SU-DHL-6 (cell line): ENCODE results near the gene SCCPDH.

Experiments used
- H2AFZ ChIP-seq: fragments of 200-600 bp; sonication (generic); 2 replicates; pipeline ENCODE4 v1.6.1; 2014; ENCODE audit warnings: low read depth, mild to moderate bottlenecking, moderate library complexity, mixed read lengths, antibody characterized with exemption, low read length; ENCODE audit not compliant: severe bottlenecking
- H3F3A ChIP-seq: fragments of 200-600 bp; shearing (Covaris generic); 2 replicates; pipeline ENCODE4 v1.6.0; 2016; ENCODE audit warnings: antibody characterized with exemption, mild to moderate bottlenecking; ENCODE audit not compliant: insufficient read depth
- H3K27ac ChIP-seq: fragments of 200-600 bp; sonication (generic); 2 replicates; pipeline ENCODE4 v1.5.1; 2016; ENCODE audit warnings: low read depth, mild to moderate bottlenecking, low read length, moderate library complexity, mixed read lengths
- H3K27me3 ChIP-seq: fragments of 200-600 bp; sonication (generic), shearing (Covaris generic); 2 replicates; pipeline ENCODE4 v1.6.0; 2014; ENCODE audit warnings: mild to moderate bottlenecking, low read length
- H3K36me3 ChIP-seq: fragments of 200-600 bp; sonication (generic); 2 replicates; pipeline ENCODE4 v1.6.1; 2014; ENCODE audit warnings: mild to moderate bottlenecking, low read length, mixed read lengths
- H3K4me2 ChIP-seq: fragments of 300-600, 200-600 bp; shearing (Covaris generic), sonication (generic); 2 replicates; pipeline ENCODE4 v1.6.0; 2014; ENCODE audit warnings: low read length, low read depth, mild to moderate bottlenecking; ENCODE audit not compliant: poor library complexity, severe bottlenecking
- H3K4me3 ChIP-seq: fragments of 200-600 bp; sonication (generic); 2 replicates; pipeline ENCODE4 v1.5.1; 2014; ENCODE audit warnings: antibody characterized with exemption, low read length, mild to moderate bottlenecking, mixed read lengths; ENCODE audit not compliant: insufficient read depth, poor library complexity, severe bottlenecking
- H3K79me2 ChIP-seq: fragments of 200-600 bp; sonication (generic); 2 replicates; pipeline ENCODE4 v1.6.1; 2014; ENCODE audit warnings: mild to moderate bottlenecking, low read length, moderate library complexity; ENCODE audit not compliant: insufficient read depth
- H3K9ac ChIP-seq: fragments of 200-600 bp; sonication (generic); 2 replicates; pipeline ENCODE4 v1.7.0; 2014; ENCODE audit warnings: mild to moderate bottlenecking, low read length
- H3K9me2 ChIP-seq: fragments of 200-600 bp; sonication (generic); replicated peaks from 2 replicates; pipeline ENCODE4 v1.6.1; 2014; ENCODE audit warnings: low read length; ENCODE audit not compliant: insufficient read depth
- H3K9me3 ChIP-seq: fragments of 200-600 bp; sonication (generic); 2 replicates; pipeline ENCODE4 v1.6.1; 2014; ENCODE audit warnings: low read length, mixed read lengths; ENCODE audit not compliant: insufficient read depth
- H4K20me1 ChIP-seq: fragments of 200-600 bp; sonication (generic); 2 replicates; pipeline ENCODE4 v1.6.1; 2014; ENCODE audit warnings: low read depth, mild to moderate bottlenecking, antibody characterized with exemption, low read length, moderate library complexity, mixed read lengths
- EZH2phosphoT487 ChIP-seq: fragments of 200-600 bp; sonication (generic), shearing (Covaris generic); conservative IDR thresholded peaks from 2 replicates; pipeline ENCODE4 v1.6.1; 2018; ENCODE audit warnings: mild to moderate bottlenecking, antibody characterized with exemption, low read length, moderate library complexity, mixed read lengths
- TF ChIP-seq, protein P1 (sequence below): fragments of 200-600 bp; sonication (generic); IDR thresholded peaks from one replicate; pipeline ENCODE4 v1.5.1; 2017; ENCODE audit warnings: antibody characterized with exemption, mild to moderate bottlenecking, low read length, moderate library complexity; ENCODE audit not compliant: insufficient read depth, poor library complexity, severe bottlenecking

Gene SCCPDH

DNA sequence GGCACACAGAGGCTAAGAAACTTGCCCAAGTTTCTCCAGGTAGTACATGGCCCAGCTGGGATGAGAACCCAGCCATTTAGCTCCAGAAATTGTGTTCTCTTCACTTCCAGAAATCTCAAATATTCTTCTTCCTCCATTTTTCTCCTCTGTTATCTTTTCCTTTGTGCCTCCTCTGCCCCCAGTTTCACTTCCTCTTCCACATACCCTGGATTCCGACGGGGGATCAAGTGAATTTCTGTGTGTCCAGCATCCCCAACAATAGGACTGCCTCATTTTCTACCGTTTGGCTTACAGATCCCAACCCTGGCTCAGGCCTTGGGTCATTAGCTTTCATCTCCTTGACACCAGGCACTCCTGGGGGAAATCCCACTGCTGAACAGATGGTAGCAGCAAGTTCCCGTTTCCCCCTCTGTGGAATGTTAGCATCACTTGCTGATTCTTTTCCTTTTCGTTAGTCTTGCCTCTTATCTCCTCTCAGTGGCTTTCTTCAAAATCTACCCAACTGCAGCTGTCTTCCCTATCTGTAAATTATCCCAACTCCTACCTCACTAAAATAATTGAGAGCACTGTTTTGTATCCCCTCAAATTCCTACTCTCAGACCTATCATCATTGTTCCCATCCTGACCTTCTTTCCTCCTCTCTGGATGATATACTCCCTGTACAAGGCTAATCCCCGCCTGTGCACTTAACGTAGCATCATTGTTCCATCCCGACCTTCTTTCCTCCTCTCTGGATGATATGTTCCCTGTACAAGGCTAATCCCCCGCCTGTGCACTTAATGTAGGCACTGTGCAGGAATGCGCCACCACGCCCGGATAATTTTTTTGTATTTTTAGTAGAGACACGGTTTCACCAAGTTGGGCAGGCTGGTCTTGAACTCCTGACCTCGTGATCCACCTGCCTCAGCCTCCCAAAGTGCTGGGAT lies 36.5 kb downstream of the SCCPDH start:
- H3K79me2 ChIP-seq, result no peaks in the 10 kb centered on the region
- TF ChIP-seq EZH2phosphoT487, result no peak
- TF ChIP-seq, protein P1, sequence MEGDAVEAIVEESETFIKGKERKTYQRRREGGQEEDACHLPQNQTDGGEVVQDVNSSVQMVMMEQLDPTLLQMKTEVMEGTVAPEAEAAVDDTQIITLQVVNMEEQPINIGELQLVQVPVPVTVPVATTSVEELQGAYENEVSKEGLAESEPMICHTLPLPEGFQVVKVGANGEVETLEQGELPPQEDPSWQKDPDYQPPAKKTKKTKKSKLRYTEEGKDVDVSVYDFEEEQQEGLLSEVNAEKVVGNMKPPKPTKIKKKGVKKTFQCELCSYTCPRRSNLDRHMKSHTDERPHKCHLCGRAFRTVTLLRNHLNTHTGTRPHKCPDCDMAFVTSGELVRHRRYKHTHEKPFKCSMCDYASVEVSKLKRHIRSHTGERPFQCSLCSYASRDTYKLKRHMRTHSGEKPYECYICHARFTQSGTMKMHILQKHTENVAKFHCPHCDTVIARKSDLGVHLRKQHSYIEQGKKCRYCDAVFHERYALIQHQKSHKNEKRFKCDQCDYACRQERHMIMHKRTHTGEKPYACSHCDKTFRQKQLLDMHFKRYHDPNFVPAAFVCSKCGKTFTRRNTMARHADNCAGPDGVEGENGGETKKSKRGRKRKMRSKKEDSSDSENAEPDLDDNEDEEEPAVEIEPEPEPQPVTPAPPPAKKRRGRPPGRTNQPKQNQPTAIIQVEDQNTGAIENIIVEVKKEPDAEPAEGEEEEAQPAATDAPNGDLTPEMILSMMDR, result no peak
- no peaks in the 10 kb centered on the region for H4K20me1 ChIP-seq
- H3K36me3 ChIP-seq, result no peaks in the 10 kb centered on the region
- H2AFZ ChIP-seq, result no peak overlapping the region
- no peaks in the 10 kb centered on the region for H3K9me3 ChIP-seq
- H3K4me3 ChIP-seq, result no peak overlapping the region
- H3K27me3 ChIP-seq, result no peaks in the 10 kb centered on the region
- no peak overlapping the region for H3K27ac ChIP-seq
- no peak overlapping the region for H3K9ac ChIP-seq
- no peaks in the 10 kb centered on the region for H3K9me2 ChIP-seq
- H3F3A ChIP-seq, result no peaks in the 10 kb centered on the region
- H3K4me2 ChIP-seq, result no peak overlapping the region

DNA sequence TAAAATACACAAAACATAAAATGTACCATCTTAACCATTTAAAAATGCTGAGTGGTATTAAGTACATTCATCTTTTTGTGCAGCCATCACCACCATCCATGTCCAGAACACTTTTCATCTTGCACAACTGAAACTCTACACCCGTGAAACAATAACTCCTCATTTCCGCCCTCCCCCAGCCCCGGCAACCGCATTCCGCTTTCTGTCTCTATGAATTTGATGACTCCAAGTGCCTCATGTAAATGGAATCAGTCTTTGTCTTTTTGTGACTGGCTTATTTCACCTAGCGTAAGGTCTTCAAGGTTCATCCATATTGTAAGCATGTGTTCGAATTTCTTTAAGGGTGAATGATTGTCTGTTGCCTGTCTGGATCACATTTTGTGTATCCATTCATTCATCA lies 37.2 kb downstream of the SCCPDH start:
- no peaks in the 10 kb centered on the region for H3K27me3 ChIP-seq
- no peaks in the 10 kb centered on the region for H3K9me3 ChIP-seq
- no peak overlapping the region for H3K9ac ChIP-seq
- H3K79me2 ChIP-seq, result no peaks in the 10 kb centered on the region
- no peaks in the 10 kb centered on the region for H3K9me2 ChIP-seq
- no peak overlapping the region for H3K27ac ChIP-seq
- H3F3A ChIP-seq, result no peaks in the 10 kb centered on the region
- no peak overlapping the region for H3K4me3 ChIP-seq
- no peak overlapping the region for H2AFZ ChIP-seq
- H4K20me1 ChIP-seq, result no peaks in the 10 kb centered on the region
- H3K36me3 ChIP-seq, result no peaks in the 10 kb centered on the region
- no peak overlapping the region for H3K4me2 ChIP-seq
- TF ChIP-seq, protein P1, result no peak
- TF ChIP-seq EZH2phosphoT487, result no peak

DNA sequence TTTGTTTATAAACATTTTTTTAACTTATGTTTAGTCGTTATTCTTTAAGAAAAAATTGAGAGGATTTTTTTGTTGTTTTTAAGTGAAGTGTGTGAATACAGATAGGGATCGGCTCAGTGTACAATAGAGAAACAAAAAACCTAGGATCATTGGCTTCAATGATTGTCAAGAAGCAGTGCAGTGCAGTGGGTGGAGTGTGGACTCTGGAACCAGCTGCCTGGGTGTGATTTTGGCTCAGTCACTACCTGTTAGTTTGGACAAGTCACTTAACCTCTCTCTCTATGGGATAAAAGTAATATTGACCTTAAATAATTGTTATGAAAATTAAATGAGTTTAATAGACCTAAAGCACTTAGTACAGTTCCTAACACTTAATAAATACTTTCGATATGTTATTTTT lies 41.3 kb downstream of the SCCPDH start:
- no peaks in the 10 kb centered on the region for H3F3A ChIP-seq
- H4K20me1 ChIP-seq, result no peaks in the 10 kb centered on the region
- no peaks in the 10 kb centered on the region for H3K27me3 ChIP-seq
- H3K9ac ChIP-seq, result no peak overlapping the region
- H3K4me3 ChIP-seq, result no peak overlapping the region
- no peaks in the 10 kb centered on the region for H3K9me2 ChIP-seq
- H3K4me2 ChIP-seq, result no peak overlapping the region
- no peak for TF ChIP-seq EZH2phosphoT487
- TF ChIP-seq, protein P1, result no peak
- H3K79me2 ChIP-seq, result no peaks in the 10 kb centered on the region
- no peak overlapping the region for H2AFZ ChIP-seq
- H3K36me3 ChIP-seq, result no peaks in the 10 kb centered on the region
- no peaks in the 10 kb centered on the region for H3K9me3 ChIP-seq
- H3K27ac ChIP-seq, result no peak overlapping the region
